ENCODE measurements around the gene TUFM.
"Not testable (repeated sequence)": the region's sequence is repeated elsewhere in the genome, so short reads cannot be mapped to it uniquely, and the experiment has no call there.

TUFM gene

GRCh38 chr16:28838558-28838918 lies 7.6 kb downstream of the TUFM start:
- DNase-seq (ENCODE audit: low read depth) = no peak

- no peak for DNase-seq (ENCODE audit: low read depth)
Measured at GRCh38 chr16:28837672-28838557, 8.2 kb downstream of the TUFM start.

- no peak for DNase-seq (ENCODE audit: low read depth)
Measured at GRCh38 chr16:28836761-28837064, 9.4 kb downstream of the TUFM start.

GRCh38 chr16:28835864-28836760 lies 10.0 kb downstream of the TUFM start:
- no peak for DNase-seq (ENCODE audit: low read depth)

GRCh38 chr16:28834873-28835863 lies 11.0 kb downstream of the TUFM start:
- DNase-seq (ENCODE audit: low read depth) = no peak

GRCh38 chr16:28834349-28834748 lies 11.8 kb downstream of the TUFM start:
- DNase-seq (ENCODE audit: low read depth) = no peak

- no peak for DNase-seq (ENCODE audit: low read depth)
Measured at GRCh38 chr16:28830531-28830930, 15.6 kb downstream of the TUFM start.

- DNase-seq (ENCODE audit: low read depth) = no peak
Measured at GRCh38 chr16:28829747-28830146, 16.4 kb downstream of the TUFM start.

GRCh38 chr16:28826141-28826540 lies 20.0 kb downstream of the TUFM start:
- no peak for DNase-seq (ENCODE audit: low read depth)

GRCh38 chr16:28824717-28824973 lies 21.5 kb downstream of the TUFM start:
- DNase-seq (ENCODE audit: low read depth) = no peak

GRCh38 chr16:28823873-28824716 lies 22.1 kb downstream of the TUFM start:
- peak; percentile 97 for DNase-seq (ENCODE audit: low read depth)

GRCh38 chr16:28823291-28823872 lies 22.8 kb downstream of the TUFM start:
- DNase-seq (ENCODE audit: low read depth) = no peak

- DNase-seq (ENCODE audit: low read depth) = peak; percentile 87
Measured at GRCh38 chr16:28822520-28823290, 23.4 kb downstream of the TUFM start, which contains the start of gene ATXN2L. TSS of gene ATXN2L (plus strand) at chr16:28822999. CDS start at chr16:28823260, 261 bp downstream.

GRCh38 chr16:28821874-28822519 lies 24.2 kb downstream of the TUFM start:
- no peak for DNase-seq (ENCODE audit: low read depth)

GRCh38 chr16:28820546-28820945 lies 25.6 kb downstream of the TUFM start:
- not testable (repeated sequence) for DNase-seq (ENCODE audit: low read depth)

- DNase-seq (ENCODE audit: low read depth) = no peak
Measured at GRCh38 chr16:28820016-28820415, 26.1 kb downstream of the TUFM start.

GRCh38 chr16:28807445-28808120 lies 38.6 kb downstream of the TUFM start:
- DNase-seq (ENCODE audit: low read depth) = not testable (repeated sequence)

- DNase-seq (ENCODE audit: low read depth) = peak; percentile 56
Measured at GRCh38 chr16:28802235-28803019, 43.7 kb downstream of the TUFM start.
